Body of pancreas (tissue), 4 donors: ENCODE data around the gene RPS4Y1. TPM values are rescaled to one million over a fixed set of nuclear protein-coding genes. Genes with fewer than 3 reads are reported as not detected.

ENCODE experiments used
- ATAC-seq: fragments of 150-250 bp; one replicate; pipeline ENCODE4 v1.9.1; 2016
- DNase-seq, 4 donors: peaks; one replicate each; pipeline ENCODE4 v3.0.0-alpha.2; 2019
- H3K27ac ChIP-seq, 4 donors: fragments of 200-600 bp; sonication (generic); 1 replicate in 3 of 4; 2 replicates in 1 of 4; pipeline versions ENCODE4 v1.5.1 to v1.6.1; 2016 to 2019; ENCODE audit warnings: mild to moderate bottlenecking in 1 of 4, mixed read lengths in 1 of 4, moderate library complexity in 1 of 4
- H3K27me3 ChIP-seq, 2 donors: fragments of 200-600 bp; sonication (generic); one replicate each; pipeline ENCODE4 v1.6.0; 2016; ENCODE audit warnings: mild to moderate bottlenecking in 1 of 2
- H3K36me3 ChIP-seq, 2 donors: fragments of 200-600 bp; sonication (generic); replicated peaks in 1 of 2; 2 replicates each; pipeline ENCODE4 v1.5.1; 2016; ENCODE audit warnings: low read depth in 2 of 2; ENCODE audit not compliant: insufficient read depth in 1 of 2
- H3K4me1 ChIP-seq: fragments of 200-600 bp; sonication (generic); one replicate; pipeline ENCODE4 v1.6.0; 2016
- H3K4me3 ChIP-seq, 2 donors: fragments of 200-600 bp; sonication (generic); 1 replicate in 1 of 2; 2 replicates in 1 of 2; pipeline ENCODE4 v1.5.1; 2016 to 2019
- H3K9me3 ChIP-seq, 3 donors: fragments of 200-600 bp; sonication (generic); 1 replicate in 2 of 3; 2 replicates in 1 of 3; pipeline ENCODE4 v1.5.1; 2016
- POLR2A ChIP-seq, 3 donors: fragments of 450-650 bp; IDR thresholded peaks; one replicate each; pipeline ENCODE4 v1.6.1; 2016; ENCODE audit warnings: antibody characterized with exemption in 3 of 3, mild to moderate bottlenecking in 2 of 3
- WGBS, 2 donors: methylation state at CpG; one replicate each; pipeline ENCODE4 v1.1.5; 2017; 5-methylcytosine and 5-hydroxymethylcytosine counted together
- intact Hi-C: fragments of 100-400 bp; cut with DNase I; formaldehyde crosslinking; loops from one replicate; pipeline ENCODE4 v1.15.1; 2023
- total RNA-seq, 2 donors: library from RNA; depleted of rRNA; stranded (reverse); fragments of >200 nt; gene quantifications; one replicate each; pipeline ENCODE4 v1.1.0, GENCODE V29; 2016
- TF ChIP-seq, protein P1 (sequence below), 7 experiments: fragments of 450-650 bp in 4 of 7; fragments of 200-600 bp in 3 of 7; sonication (generic) in 3 of 7; IDR thresholded peaks; one replicate each; pipeline ENCODE4 v1.5.1; 2016 to 2019; ENCODE audit warnings: antibody characterized with exemption in 7 of 7

RPS4Y1 gene
- total RNA-seq, 2 donors from 2014 or later, result not detected

GRCh38 chrY:2887386-2887785, 46.0 kb downstream of the RPS4Y1 start:
- Histone ChIP-seq H3K4me3 (no peak overlapping the region), H3K27ac (no peak overlapping the region), H3K9me3 (no peaks in the 10 kb centered on the region), H3K36me3 (no peaks in the 10 kb centered on the region), H3K27me3 (no peaks in the 10 kb centered on the region), H3K4me1 (no peaks in the 10 kb centered on the region)
- TF ChIP-seq, protein P1, sequence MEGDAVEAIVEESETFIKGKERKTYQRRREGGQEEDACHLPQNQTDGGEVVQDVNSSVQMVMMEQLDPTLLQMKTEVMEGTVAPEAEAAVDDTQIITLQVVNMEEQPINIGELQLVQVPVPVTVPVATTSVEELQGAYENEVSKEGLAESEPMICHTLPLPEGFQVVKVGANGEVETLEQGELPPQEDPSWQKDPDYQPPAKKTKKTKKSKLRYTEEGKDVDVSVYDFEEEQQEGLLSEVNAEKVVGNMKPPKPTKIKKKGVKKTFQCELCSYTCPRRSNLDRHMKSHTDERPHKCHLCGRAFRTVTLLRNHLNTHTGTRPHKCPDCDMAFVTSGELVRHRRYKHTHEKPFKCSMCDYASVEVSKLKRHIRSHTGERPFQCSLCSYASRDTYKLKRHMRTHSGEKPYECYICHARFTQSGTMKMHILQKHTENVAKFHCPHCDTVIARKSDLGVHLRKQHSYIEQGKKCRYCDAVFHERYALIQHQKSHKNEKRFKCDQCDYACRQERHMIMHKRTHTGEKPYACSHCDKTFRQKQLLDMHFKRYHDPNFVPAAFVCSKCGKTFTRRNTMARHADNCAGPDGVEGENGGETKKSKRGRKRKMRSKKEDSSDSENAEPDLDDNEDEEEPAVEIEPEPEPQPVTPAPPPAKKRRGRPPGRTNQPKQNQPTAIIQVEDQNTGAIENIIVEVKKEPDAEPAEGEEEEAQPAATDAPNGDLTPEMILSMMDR (IDR thresholded peaks at IDR 0.05), result no peak
- TF ChIP-seq POLR2A (IDR thresholded peaks at IDR 0.05), result no peak
- 25 to 26% methylated on average over 4 to 5 of the region's 5 CpGs for WGBS, 2 donors
- DNase-seq (peak in 1 of 4 donors; percentile 16), ATAC-seq (no peak)
- intact Hi-C loops, result no loop called here

- Histone ChIP-seq H3K36me3 (no peaks in the 10 kb centered on the region), H3K4me3 (no peak overlapping the region), H3K9me3 (no peaks in the 10 kb centered on the region), H3K27ac (no peak overlapping the region), H3K4me1 (no peaks in the 10 kb centered on the region), H3K27me3 (no peaks in the 10 kb centered on the region)
- WGBS, 2 donors, result 85 to 86% methylated on average over 3 of the region's 3 CpGs
- TF ChIP-seq, protein P1 (IDR thresholded peaks at IDR 0.05), result no peak
- TF ChIP-seq POLR2A (IDR thresholded peaks at IDR 0.05), result no peak
- intact Hi-C loops, result no loop called here
- no peak for DNase-seq
- ATAC-seq, result no peak
Measured at GRCh38 chrY:2887955-2888354, 46.6 kb downstream of the RPS4Y1 start.

DNA sequence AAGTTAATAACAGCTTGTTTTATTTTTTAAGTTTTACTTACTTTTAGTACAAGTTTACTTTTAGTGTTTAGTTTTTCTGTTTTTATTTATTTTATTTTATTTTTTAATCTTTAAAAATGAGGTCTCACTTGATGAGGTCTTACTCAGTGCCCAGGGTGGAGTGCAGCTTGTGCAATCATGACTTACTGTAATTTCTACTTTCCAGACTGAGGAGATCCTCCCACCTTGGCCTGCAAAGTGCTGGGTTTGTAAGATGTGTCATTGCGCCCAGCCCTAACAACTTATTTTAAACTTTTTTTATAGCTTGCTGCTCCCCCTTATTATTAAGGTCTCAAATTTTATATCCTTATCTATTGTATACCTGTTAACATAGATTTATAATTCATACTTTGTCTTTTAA, 52.1 kb downstream of the RPS4Y1 start:
- ATAC-seq (no peak), DNase-seq (no peak)
- intact Hi-C loops, result no loop called here
- no peak for TF ChIP-seq POLR2A (IDR thresholded peaks at IDR 0.05)
- TF ChIP-seq, protein P1 (IDR thresholded peaks at IDR 0.05), result no peak
- WGBS, 2 donors, result 100% methylated on average over 1 of the region's 1 CpG
- no peak overlapping the region for H3K27ac ChIP-seq
- H3K9me3 ChIP-seq, result no peaks in the 10 kb centered on the region
- H3K27me3 ChIP-seq, result no peaks in the 10 kb centered on the region
- no peak overlapping the region for H3K4me3 ChIP-seq
- H3K4me1 ChIP-seq, result no peaks in the 10 kb centered on the region
- H3K36me3 ChIP-seq, result no peaks in the 10 kb centered on the region

DNA sequence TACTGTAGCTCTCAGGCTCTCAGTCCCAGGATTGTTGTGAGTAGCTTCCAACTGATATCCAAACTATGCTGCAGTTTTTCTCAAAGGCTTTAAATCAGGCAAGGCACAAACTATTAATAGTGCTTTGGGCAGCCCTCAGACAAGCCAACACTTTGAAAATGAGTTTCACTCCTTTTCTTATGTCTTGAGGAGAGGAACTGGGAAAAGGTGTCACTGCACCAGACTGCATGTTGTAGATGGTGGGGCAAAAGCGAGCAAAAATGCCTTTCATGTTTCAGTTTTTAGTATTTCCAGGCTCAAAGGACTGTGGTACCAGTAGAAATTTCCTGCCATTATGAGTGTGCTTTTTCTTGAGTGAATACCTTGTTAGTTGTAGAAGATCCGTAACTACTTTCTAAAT, 54.6 kb downstream of the RPS4Y1 start:
- H3K36me3 ChIP-seq, result no peaks in the 10 kb centered on the region

GRCh38 chrY:2907356-2907755, 66.0 kb downstream of the RPS4Y1 start:
- 29 to 41% methylated on average over 1 of the region's 1 CpG for WGBS, 2 donors
- ATAC-seq (no peak), DNase-seq (no peak)
- H3K4me1 ChIP-seq, result no peaks in the 10 kb centered on the region
- no peak for TF ChIP-seq POLR2A (IDR thresholded peaks at IDR 0.05)
- TF ChIP-seq, protein P1 (IDR thresholded peaks at IDR 0.05), result no peak
- intact Hi-C loops, result no loop called here
- H3K36me3 ChIP-seq, result no peaks in the 10 kb centered on the region
- no peak overlapping the region for H3K4me3 ChIP-seq
- H3K27me3 ChIP-seq, result no peaks in the 10 kb centered on the region
- no peak overlapping the region for H3K27ac ChIP-seq
- H3K9me3 ChIP-seq, result no peaks in the 10 kb centered on the region

More for the DNA sequence above, 54.6 kb downstream of the RPS4Y1 start:
- DNase-seq, result no peak
- 86 to 96% methylated on average over 2 of the region's 2 CpGs for WGBS, 2 donors
- no peaks in the 10 kb centered on the region for H3K9me3 ChIP-seq
- H3K27me3 ChIP-seq, result no peaks in the 10 kb centered on the region
- no peaks in the 10 kb centered on the region for H3K4me1 ChIP-seq
- no peak for ATAC-seq
- no peak overlapping the region for H3K4me3 ChIP-seq
- H3K27ac ChIP-seq, result no peak overlapping the region
- TF ChIP-seq, protein P1 (IDR thresholded peaks at IDR 0.05), result no peak
- TF ChIP-seq POLR2A (IDR thresholded peaks at IDR 0.05), result no peak
- intact Hi-C loops, result no loop called here
